NCI-H345 (cell line): ENCODE data around the gene SLC7A7.
"Not testable (repeated sequence)": the region's sequence is repeated elsewhere in the genome, so short reads cannot be mapped to it uniquely, and the experiment has no call there.

Experiments
- DNase-seq: peaks from one replicate; lab custom pipeline; 2025; lab: John Stamatoyannopoulos, UW

Gene SLC7A7

GRCh38 chr14:22748631-22749068 is 66.6 kb downstream of the SLC7A7 start:
- no peak for DNase-seq

DNA sequence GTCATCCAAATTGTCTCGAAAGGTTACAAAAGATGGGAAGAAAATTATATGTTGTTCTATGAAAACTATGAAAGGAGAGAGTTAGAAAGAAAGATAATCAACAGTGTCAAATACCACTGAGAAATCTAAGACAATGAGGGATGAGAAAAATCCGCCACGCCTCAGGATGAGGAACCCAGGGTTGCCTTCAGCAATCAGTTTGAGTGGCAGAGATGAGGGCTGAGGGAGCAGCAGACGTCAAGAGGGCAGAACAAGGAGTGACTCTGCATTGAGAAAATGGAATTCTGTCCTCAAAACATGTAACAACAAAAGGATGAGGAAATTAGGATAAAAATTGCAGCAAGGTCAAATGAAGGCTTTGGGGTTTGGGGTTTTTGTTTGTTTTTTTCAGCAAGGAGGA is 67.0 kb downstream of the SLC7A7 start:
- DNase-seq = no peak

- no peak for DNase-seq
Observed at GRCh38 chr14:22747769-22748168, 67.5 kb downstream of the SLC7A7 start.

- no peak for DNase-seq
Observed at GRCh38 chr14:22740020-22740419, 75.2 kb downstream of the SLC7A7 start.

GRCh38 chr14:22739423-22739822 is 75.8 kb downstream of the SLC7A7 start:
- DNase-seq = no peak

GRCh38 chr14:22737052-22737451 is 78.2 kb downstream of the SLC7A7 start:
- no peak for DNase-seq

GRCh38 chr14:22736384-22736783 is 78.9 kb downstream of the SLC7A7 start:
- DNase-seq = not testable (repeated sequence)

DNA sequence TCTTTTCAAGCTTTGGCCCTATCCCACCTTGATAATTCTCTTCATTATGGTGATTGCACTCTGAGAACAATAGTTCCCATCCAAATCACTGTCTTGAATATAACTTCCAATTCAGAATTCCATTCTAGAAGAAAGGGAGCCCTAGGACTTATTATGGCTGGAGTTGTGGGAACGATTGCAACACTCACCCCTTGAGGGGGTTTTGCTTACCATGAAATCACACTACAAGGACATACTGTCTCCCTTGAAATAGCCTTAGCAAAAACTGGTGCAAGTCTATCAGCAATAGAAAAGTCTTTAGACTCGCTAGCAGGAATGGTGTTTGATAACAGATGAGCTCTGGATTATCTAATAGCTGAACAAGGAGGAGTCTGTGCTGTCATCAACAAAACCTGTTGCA is 80.1 kb downstream of the SLC7A7 start:
- no peak for DNase-seq

DNA sequence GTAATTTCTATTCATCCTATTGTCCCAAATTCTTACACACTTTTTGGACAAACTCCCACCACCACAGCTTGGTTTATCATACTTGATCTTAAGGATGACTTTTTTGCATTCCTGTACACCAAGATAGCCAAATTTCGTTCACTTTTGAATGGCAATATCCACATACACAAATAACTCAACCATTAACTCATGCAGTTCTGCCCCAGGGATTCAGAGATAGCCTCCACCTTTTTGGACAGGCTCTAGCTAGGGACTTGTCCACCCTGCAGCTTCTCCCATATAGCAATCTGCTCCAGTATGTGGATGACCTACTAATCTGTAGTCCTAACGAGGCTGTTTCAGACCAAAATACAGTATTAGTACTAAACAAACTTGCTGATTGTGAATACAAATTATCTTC is 81.4 kb downstream of the SLC7A7 start:
- DNase-seq = no peak

DNA sequence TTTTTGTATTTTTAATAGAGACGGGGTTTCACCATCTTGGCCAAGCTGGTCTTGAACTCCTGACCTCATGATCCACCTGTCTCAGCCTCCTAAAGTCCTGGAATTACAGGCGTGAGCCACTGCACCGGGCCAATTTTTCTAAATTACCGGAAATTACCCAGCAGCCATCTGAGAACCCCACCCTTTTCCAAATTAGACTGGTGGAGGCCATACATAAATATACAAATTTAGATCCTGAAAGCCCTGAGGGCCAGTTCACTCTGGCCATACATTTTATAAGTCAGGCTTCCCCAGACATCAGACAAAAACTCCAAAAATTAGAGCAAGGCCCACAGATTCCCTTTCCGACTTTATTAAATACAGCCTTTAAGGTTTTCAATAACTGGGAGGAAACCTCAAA is 83.2 kb downstream of the SLC7A7 start:
- not testable (repeated sequence) for DNase-seq

DNA sequence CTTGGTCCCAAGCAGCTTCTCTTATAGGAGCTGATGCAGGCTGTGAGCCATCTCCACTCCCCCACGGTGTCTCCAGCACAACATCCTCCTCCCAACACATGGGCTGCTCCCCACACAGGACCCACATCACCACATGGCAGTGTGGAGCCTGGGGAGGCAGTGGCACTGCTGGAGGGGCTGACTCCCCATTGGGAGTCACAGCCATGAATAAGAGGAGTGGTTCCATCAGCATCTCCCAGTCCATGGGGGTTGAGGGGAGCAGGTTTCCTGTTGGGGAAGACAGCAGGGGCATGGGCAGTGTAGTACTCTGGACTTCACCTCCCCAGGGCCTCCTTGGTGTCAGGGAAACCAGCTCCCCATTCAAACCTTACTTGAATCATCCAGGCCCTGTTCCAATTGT is 89.2 kb downstream of the SLC7A7 start:
- DNase-seq = no peak

DNA sequence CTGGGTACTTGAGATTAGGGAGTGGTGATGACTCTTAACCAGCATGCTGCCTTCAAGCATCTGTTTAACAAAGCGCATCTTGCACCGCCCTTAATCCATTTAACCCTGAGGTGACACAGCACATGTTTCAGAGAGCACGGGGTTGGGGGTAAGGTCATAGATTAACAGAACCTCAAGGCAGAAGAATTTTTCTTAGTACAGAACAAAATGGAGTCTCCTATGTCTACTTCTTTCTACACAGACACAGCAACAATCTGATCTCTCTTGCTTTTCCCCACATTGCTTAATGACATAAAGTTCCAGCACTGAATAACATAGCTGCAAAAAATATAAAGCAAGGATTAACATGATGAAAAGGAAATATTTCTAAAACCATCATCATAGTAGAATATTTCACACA is 89.9 kb downstream of the SLC7A7 start:
- DNase-seq = not testable (repeated sequence)

GRCh38 chr14:22724847-22725246 is 90.4 kb downstream of the SLC7A7 start:
- DNase-seq = not testable (repeated sequence)

- no peak for DNase-seq
Observed at GRCh38 chr14:22723815-22724214, 91.4 kb downstream of the SLC7A7 start.
